HG02973 (cell line): ENCODE results near the gene POU5F2.

ENCODE experiments used
- ATAC-seq: cut with Tn5 transposase; IDR thresholded peaks from one replicate; pipeline ENCODE4 v1.9.1; 2021; ENCODE audit warnings: moderate library complexity; ENCODE audit not compliant: unreplicated experiment

The POU5F2 gene

DNA sequence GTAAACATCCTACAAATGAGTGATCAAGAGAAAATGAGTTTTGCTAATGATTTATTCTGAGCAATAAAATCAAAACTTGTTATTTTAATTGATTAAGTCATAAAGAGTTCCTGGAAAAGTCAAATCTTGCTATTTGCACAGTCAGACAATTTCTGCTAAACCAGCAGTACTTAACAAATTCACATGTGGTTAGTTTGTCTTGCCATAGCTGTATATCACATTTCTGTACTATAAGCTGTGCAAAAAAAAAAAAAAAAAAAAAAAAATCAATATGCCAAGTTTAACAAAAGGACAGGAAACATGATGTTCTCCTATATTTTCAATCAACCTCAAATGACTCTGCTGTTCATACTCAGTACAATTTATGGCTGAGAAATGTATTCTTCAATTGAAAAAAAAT, 24.9 kb downstream of the POU5F2 start:
- ATAC-seq: no peak

- ATAC-seq: no peak
Measured at GRCh38 chr5:93715761-93716160, 25.6 kb downstream of the POU5F2 start.

GRCh38 chr5:93715327-93715726, 26.1 kb downstream of the POU5F2 start:
- no peak for ATAC-seq

DNA sequence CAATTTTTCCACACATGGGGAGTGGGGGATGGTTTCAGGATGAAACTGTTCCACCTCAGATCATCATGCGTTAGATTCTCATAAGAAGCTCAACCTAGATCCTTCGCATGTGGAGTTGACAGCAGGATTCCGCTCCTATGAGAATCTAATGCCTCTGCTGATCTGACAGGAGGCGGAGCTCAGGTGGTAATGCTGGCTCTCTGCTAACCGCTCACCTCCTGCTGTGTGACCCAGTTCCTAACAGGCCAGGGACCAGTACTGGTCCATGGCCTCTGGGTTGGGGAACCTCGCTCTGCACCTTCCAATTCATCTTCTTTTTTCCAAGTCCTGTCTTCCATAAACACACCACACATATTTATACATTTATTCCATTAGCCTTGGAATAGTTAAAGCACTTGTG, 33.0 kb downstream of the POU5F2 start:
- no peak for ATAC-seq

DNA sequence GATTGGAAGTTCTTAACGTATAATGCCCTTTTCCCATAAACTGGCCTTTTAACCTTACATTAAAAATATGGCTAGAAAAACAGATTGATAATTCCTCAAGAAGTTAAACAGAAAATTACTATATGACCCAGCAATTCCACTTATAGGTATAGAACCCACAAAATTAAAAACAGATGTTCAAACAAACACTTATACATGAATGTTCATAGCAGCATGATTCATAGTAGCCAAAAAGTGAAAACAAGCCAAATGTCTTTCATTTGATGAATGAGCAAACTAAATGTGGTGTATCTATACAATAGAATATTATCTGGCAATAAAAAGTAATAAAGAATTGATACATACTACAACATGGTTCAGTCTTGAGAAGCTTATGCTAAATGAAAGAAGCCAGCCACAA, 35.5 kb downstream of the POU5F2 start:
- ATAC-seq: no peak

DNA sequence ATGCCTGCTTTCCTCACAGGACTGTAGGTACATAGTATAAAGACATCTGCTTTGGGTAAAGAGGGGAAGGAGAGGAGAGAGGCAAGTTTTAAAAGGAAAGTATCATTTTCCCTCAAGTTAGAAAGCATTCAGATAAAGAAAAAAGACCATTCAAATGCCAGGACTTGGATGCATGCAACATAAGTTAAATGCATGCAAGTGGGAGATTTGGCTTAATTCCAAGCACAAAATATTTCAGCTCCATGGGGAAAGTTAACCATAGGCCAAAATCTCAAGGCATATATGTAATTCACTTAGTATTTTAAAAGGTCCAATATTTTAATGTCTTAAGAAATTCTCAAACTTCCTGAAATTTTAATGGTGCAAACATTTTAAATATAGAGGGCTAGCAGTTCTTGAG, 36.4 kb downstream of the POU5F2 start:
- ATAC-seq: no peak

- no peak for ATAC-seq
Measured at GRCh38 chr5:93691997-93692396, 49.4 kb downstream of the POU5F2 start.
